ENCODE results near the gene DSCAM.

- TF ChIP-seq CTCF (IDR thresholded peaks at IDR 0.05; ENCODE audit: extremely low read depth in 1 of 2, insufficient read depth in 1 of 2, low read depth in 1 of 2, low read length in 2 of 2): no peak
- no peak for TF ChIP-seq MAX (IDR thresholded peaks at IDR 0.05; ENCODE audit: insufficient read depth, insufficient read length)
- TF ChIP-seq POLR2AphosphoS5 (IDR thresholded peaks at IDR 0.05; ENCODE audit: insufficient read depth, low read depth, low read length): no peak
- TF ChIP-seq EZH2 (IDR thresholded peaks at IDR 0.05; ENCODE audit: borderline replicate concordance, low read depth, low read length, severe bottlenecking): no peak
- TF ChIP-seq POLR2A (IDR thresholded peaks at IDR 0.05; ENCODE audit: low read depth, low read length): no peak
These were observed 835.6 kb downstream of the DSCAM start for GRCh38 chr21:40011371-40011770.
